ENCODE data around the gene RNF123.

RNF123 gene

DNA sequence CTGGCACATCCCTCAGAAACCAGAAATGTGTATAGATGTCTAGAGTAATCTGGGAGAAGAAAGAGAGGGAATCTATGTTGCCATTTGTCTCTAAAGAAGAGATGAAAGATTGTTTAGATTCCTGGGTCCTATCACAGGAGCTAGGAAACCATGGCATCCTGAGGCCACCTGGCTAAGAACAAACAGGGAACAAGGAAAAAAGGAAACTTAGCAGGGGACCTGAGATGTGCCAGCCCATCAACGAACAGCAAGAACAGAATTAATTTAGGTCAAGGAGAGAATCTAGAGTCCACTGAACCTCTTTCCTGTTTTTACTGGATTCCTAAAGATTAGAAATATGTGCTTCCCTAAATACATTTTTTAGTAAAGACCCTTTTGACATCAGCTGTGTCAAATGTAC, 66.7 kb downstream of the RNF123 start:
- no peak for DNase-seq

DNA sequence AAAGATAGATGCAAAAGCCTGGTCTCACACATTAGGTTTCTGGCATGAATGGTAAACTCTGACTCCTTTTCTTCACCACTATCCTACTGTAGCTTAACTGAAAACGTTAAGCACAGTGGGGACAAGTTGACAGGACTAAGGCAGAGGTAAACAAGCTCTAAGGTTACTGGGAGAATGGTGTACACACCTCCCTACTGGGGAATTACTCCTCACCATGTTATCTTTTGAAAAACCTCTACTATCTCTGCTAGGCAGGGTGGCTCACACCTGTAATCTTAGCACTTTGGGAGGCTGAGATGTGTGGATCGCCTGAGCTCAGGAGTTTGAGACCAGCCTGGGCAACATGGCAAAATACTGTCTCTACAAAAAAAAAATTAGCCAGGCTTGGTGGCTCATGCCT, 67.8 kb downstream of the RNF123 start:
- DNase-seq, result no peak

DNA sequence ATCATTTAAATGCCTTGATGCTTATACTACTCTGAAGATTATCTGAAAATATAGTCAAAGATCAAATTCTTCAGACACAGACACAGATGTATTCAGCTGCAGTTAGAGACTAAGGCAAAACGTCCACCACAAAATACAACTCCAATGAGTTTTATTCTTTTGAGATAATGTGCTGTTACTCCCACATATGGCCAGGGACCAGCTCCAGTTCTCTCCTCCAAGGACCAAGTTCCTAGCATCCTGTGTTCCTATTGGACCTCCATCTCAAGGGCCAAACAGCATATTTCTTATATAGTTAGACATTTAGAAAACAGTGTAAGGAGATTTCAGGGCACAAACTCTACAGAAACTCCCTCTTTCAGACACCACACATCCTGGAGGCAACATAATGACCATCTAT, 69.9 kb downstream of the RNF123 start:
- DNase-seq, result no peak

DNA sequence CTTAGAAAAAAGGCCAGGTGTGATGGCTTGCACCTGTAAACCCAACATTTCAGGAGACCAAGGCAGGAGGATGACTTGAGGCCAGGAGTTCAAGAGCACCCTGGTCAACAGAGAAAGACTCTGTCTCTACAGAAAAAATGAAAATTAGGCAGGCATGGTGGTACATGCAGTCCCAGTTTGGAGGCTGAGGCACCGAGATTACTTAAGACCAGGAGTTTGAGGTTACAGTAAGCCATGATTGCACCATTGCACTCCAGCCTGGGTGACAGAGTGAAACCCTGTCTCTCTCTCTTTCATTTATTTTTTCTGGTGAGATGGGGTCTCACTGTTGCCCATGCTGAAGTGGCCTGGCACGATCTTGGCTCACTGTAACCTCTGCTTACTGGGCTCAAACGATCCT, 72.3 kb downstream of the RNF123 start:
- no peak for DNase-seq

DNA sequence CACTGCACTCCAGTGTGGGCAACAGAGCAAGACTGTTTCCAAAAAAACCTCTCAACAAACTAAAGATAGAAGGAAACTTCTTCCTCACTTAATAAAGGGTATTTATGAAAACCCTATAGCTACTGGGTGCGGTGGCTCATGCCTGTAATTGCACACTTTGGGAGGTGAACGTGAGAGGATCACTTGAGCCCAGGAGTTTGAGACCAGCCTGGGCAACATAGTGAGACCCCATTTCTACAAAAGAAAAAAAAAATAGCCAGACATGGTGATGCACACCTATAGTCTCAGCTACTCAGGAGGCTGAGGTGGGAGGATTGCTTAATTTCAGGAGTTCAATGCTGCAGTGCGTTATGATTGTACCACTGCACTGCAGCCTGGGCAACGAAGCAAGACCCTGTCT, 74.6 kb downstream of the RNF123 start:
- no peak for DNase-seq

DNA sequence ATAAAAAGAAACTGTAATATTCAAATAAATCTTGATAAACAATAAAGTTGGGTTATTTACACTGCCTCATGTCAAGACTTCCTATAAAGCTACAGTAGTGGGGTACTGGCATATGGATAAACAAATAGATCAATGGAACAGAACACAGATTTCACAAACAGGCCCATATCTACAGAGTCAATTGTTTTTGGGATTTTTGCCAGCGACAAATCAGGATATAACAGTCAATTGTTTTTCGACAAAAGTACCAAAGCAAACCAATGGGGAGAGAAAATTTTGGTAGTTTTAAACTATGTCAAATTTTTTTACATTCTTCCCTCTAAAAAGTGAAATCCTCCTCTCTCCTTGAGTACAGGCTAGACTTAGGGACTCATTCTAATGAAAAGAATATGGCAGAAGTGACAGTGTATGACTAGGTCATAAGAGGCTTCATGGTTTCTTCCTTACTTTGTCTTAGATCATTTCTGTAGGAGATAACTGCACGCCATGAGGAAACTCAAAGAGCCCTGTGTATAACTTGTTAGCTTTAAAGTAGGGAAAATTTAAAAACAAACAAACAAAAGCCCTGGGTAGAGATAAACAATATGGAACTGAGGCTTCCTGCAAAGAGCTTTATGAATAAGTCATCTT, 80.0 kb downstream of the RNF123 start:
- DNase-seq, result no peak

DNA sequence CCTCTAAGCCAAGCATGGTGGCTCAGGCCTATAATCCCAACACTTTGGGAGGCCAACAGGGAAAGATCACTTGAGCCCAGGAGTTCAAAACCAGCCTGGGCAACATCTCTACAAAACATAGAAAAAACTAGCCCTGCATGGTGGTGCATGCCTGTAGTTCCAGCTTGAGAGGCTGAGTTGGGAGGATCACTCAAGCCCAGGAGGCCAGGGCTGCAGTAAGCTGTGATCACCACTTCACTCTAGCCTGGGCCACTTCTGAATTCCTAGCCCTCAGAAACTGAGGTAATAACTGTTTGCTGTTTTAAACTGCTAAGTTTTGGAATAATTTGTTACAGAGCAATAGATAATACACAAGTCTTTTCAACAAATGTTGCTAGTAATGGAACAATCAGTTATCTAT, 80.6 kb downstream of the RNF123 start:
- no peak for DNase-seq

Measured in NCI-H510A (cell line).